H9 (cell line): Measurements from ENCODE around the gene AMZ2. TPM values are rescaled to one million over a fixed set of nuclear protein-coding genes. Genes with fewer than 3 reads are reported as not detected.
"Not testable (repeated sequence)": the region's sequence is repeated elsewhere in the genome, so short reads cannot be mapped to it uniquely, and the experiment has no call there.

ENCODE experiments used
- DNase-seq: peaks from one replicate; pipeline ENCODE4 v3.0.0-alpha.2; 2017
- H2AFZ ChIP-seq: one replicate; pipeline ENCODE4 v1.6.1; 2013; ENCODE audit warnings: mild to moderate bottlenecking, low read length, control low read depth, moderate library complexity
- H2AK5ac ChIP-seq: 2 replicates; pipeline ENCODE4 v1.6.1; 2013; ENCODE audit warnings: low read length, control low read depth, mixed read lengths; ENCODE audit not compliant: insufficient read length
- H2BK120ac ChIP-seq: one replicate; pipeline ENCODE4 v1.6.1; 2013; ENCODE audit warnings: low read depth, mild to moderate bottlenecking, low read length, control low read depth, inconsistent platforms; ENCODE audit not compliant: poor library complexity, severe bottlenecking
- H2BK12ac ChIP-seq: 2 replicates; pipeline ENCODE4 v1.6.1; 2013; ENCODE audit warnings: low read length, control low read depth, mixed read lengths, low read depth; ENCODE audit not compliant: insufficient read length
- H2BK15ac ChIP-seq: 2 replicates; pipeline ENCODE4 v1.6.1; 2013; ENCODE audit warnings: low read depth, low read length, control low read depth
- H2BK20ac ChIP-seq: one replicate; pipeline ENCODE4 v1.6.1; 2013; ENCODE audit warnings: low read depth, mild to moderate bottlenecking, low read length, control low read depth, inconsistent platforms; ENCODE audit not compliant: poor library complexity, severe bottlenecking
- H2BK5ac ChIP-seq: 2 replicates; pipeline ENCODE4 v1.6.1; 2013; ENCODE audit warnings: low read length, control low read depth, mixed read lengths; ENCODE audit not compliant: insufficient read length
- H3K14ac ChIP-seq: 2 replicates; pipeline ENCODE4 v1.6.1; 2013; ENCODE audit warnings: low read length, control low read depth; ENCODE audit not compliant: insufficient read depth
- H3K18ac ChIP-seq: 2 replicates; pipeline ENCODE4 v1.6.1; 2013; ENCODE audit warnings: low read depth, mild to moderate bottlenecking, mixed read lengths, low read length, control low read depth; ENCODE audit not compliant: insufficient read length
- H3K23ac ChIP-seq: 2 replicates; pipeline ENCODE4 v1.6.1; 2013; ENCODE audit warnings: low read length, control low read depth, mixed read lengths, low read depth; ENCODE audit not compliant: insufficient read length
- H3K23me2 ChIP-seq: 2 replicates; pipeline ENCODE4 v1.6.1; 2013; ENCODE audit warnings: low read depth, mild to moderate bottlenecking, mixed read lengths, low read length, control low read depth; ENCODE audit not compliant: insufficient read length, poor library complexity, severe bottlenecking
- H3K27ac ChIP-seq: 2 replicates; pipeline ENCODE4 v1.5.1; 2013; ENCODE audit warnings: low read length, control low read depth, mixed read lengths, low read depth; ENCODE audit not compliant: insufficient read length
- H3K27me3 ChIP-seq: 2 replicates; pipeline ENCODE4 v1.6.1; 2013; ENCODE audit warnings: low read length, control low read depth, inconsistent platforms; ENCODE audit not compliant: insufficient read depth
- H3K4ac ChIP-seq: 2 replicates; pipeline ENCODE4 v1.6.1; 2013; ENCODE audit warnings: low read depth, mild to moderate bottlenecking, control low read depth, inconsistent platforms, low read length, moderate library complexity
- H3K4me1 ChIP-seq: 2 replicates; pipeline ENCODE4 v1.6.1; 2013; ENCODE audit warnings: low read length, control low read depth, inconsistent platforms; ENCODE audit not compliant: insufficient read depth
- H3K4me2 ChIP-seq: 2 replicates; pipeline ENCODE4 v1.6.1; 2013; ENCODE audit warnings: low read length, control low read depth, mixed read lengths; ENCODE audit not compliant: insufficient read length, insufficient read depth
- H3K56ac ChIP-seq: 2 replicates; pipeline ENCODE4 v1.6.1; 2013; ENCODE audit warnings: low read depth, mild to moderate bottlenecking, mixed read lengths, low read length, control low read depth; ENCODE audit not compliant: insufficient read length
- H3K79me1 ChIP-seq: 2 replicates; pipeline ENCODE4 v1.6.1; 2013; ENCODE audit warnings: low read depth, mild to moderate bottlenecking, moderate library complexity, low read length, control low read depth, inconsistent platforms; ENCODE audit not compliant: insufficient read depth, poor library complexity, severe bottlenecking
- H3K79me2 ChIP-seq: 2 replicates; pipeline ENCODE4 v1.6.1; 2013; ENCODE audit warnings: low read length, control low read depth, inconsistent platforms; ENCODE audit not compliant: insufficient read depth
- H3K9ac ChIP-seq: 2 replicates; pipeline ENCODE4 v1.6.1; 2013; ENCODE audit warnings: low read length, control low read depth, mixed read lengths; ENCODE audit not compliant: insufficient read length; ENCODE audit errors: extremely low read depth
- H3K9me3 ChIP-seq: one replicate; pipeline ENCODE4 v1.6.1; 2013; ENCODE audit warnings: low read depth, low read length, inconsistent platforms; ENCODE audit not compliant: control insufficient read depth
- H3T11ph ChIP-seq: one replicate; pipeline ENCODE4 v1.6.1; 2013; ENCODE audit warnings: mild to moderate bottlenecking, low read length, control low read depth, inconsistent platforms
- H4K20me1 ChIP-seq: one replicate; pipeline ENCODE4 v1.6.1; 2013; ENCODE audit not compliant: control insufficient read depth, insufficient read length, insufficient read depth
- H4K5ac ChIP-seq: 2 replicates; pipeline ENCODE4 v1.6.1; 2013; ENCODE audit warnings: low read depth, mild to moderate bottlenecking, mixed read lengths, low read length, control low read depth; ENCODE audit not compliant: insufficient read length
- H4K8ac ChIP-seq: replicated peaks from 2 replicates; pipeline ENCODE4 v1.6.1; 2013; ENCODE audit warnings: low read length, control low read depth, mixed read lengths, low read depth; ENCODE audit not compliant: insufficient read length
- H4K91ac ChIP-seq: 2 replicates; pipeline ENCODE4 v1.6.1; 2013; ENCODE audit warnings: low read depth, mild to moderate bottlenecking, moderate library complexity, mixed read lengths, low read length, control low read depth; ENCODE audit not compliant: insufficient read length
- H3K27ac Mint-ChIP-seq, 3 experiments: 2 replicates in 2 of 3; 3 replicates in 1 of 3; pipeline ENCODE4 v1.8.0; 2020 to 2021; ENCODE audit warnings: mixed read lengths in 3 of 3, mild to moderate bottlenecking in 1 of 3, moderate library complexity in 1 of 3
- H3K27me3 Mint-ChIP-seq: 2 replicates; pipeline ENCODE4 v1.8.0; 2021; ENCODE audit warnings: low read depth, mild to moderate bottlenecking, moderate library complexity, mixed read lengths
- H3K36me3 Mint-ChIP-seq, 3 experiments: 2 replicates in 2 of 3; 3 replicates in 1 of 3; pipeline ENCODE4 v1.8.0; 2020 to 2021; ENCODE audit warnings: low read depth in 3 of 3, mixed read lengths in 3 of 3; ENCODE audit not compliant: insufficient read depth in 1 of 3
- H3K4me1 Mint-ChIP-seq, 2 experiments: 2 replicates each; pipeline ENCODE4 v1.8.0; 2020; ENCODE audit warnings: mixed read lengths in 2 of 2
- H3K4me3 Mint-ChIP-seq, 2 experiments: 2 replicates in 1 of 2; 3 replicates in 1 of 2; pipeline ENCODE4 v1.8.0; 2020 to 2021; ENCODE audit warnings: mild to moderate bottlenecking in 2 of 2, mixed read lengths in 2 of 2, moderate library complexity in 1 of 2
- H3K9me3 Mint-ChIP-seq, 2 experiments: 2 replicates in 1 of 2; 3 replicates in 1 of 2; pipeline ENCODE4 v1.8.0; 2020; ENCODE audit warnings: mild to moderate bottlenecking in 2 of 2, mixed read lengths in 2 of 2, moderate library complexity in 1 of 2
- whole genome bisulfite sequencing: extraction: QIAGEN DNeasy Blood & Tissue Kit; methylation state at CpG from one replicate; pipeline ENCODE4 v1.1.7; 2013; ENCODE audit warnings: missing lambda C conversion rate, low lambda C conversion rate, mixed read lengths; ENCODE audit not compliant: insufficient read length; ENCODE audit errors: extremely low coverage; 5-methylcytosine and 5-hydroxymethylcytosine counted together
- total RNA-seq: library from RNA; stranded (reverse); gene quantifications from 2 replicates; pipeline ENCODE4 v1.2.1, GENCODE V29; 2021
- TF ChIP-seq, protein P1 (sequence below): fragments of 200-600 bp; sonication (generic); conservative IDR thresholded peaks from 3 replicates; pipeline ENCODE4 v1.8.0; 2021; ENCODE audit warnings: antibody characterized with exemption, mild to moderate bottlenecking

AMZ2 gene
- total RNA-seq, 1 experiment from 2014 or later, result 82.6 TPM

DNA sequence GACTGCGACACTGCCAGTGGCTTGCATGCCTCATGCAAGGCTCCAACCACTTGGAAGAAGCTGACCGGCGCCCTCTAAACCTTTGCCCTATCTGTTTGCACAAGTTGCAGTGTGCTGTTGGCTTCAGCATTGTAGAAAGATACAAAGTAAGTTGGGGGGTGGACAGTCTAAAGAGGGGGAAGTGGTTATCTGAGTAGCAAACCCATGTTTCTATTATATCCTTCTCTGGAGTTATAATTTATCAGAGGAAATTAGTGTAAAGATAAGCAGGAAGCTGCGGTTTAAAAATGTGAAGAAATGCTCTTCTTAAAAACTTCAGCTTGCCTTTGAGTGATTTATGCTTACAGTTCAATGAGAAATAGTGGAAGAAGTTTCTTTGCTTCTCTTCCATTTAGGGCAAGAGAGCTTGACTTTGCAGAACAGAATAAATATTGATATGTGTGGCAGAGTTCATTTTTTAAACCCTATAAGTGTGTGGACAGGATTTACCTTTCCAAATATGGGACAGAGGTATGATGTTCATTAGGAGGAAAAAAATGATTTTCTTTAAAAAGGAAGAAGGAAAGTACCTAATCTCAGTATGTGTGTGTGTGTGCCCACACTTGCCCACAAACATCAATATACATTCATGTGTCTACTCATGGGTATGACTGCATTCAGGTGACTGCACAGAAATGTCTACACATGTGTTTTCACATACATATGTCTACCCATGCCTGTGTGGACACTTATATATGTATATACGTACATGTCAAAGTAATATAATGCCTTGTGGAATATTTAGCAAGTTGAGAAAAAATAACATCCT is 8.1 kb downstream of the AMZ2 start:
- no peak overlapping the region for H3K18ac ChIP-seq
- H4K5ac ChIP-seq, result no peak overlapping the region
- WGBS, result no CpG with 5 or more reads among the region's 5 CpGs
- H2BK20ac ChIP-seq, result no peak overlapping the region
- no peaks in the 10 kb centered on the region for H3K79me1 ChIP-seq
- H2BK5ac ChIP-seq, result no peak overlapping the region
- H4K20me1 ChIP-seq, result no peaks in the 10 kb centered on the region
- Mint-ChIP-seq H3K36me3 (peaks cover 13 to 48% (median 40%) of the 10 kb centered on the region in 3 experiments; a peak in 6 of 7 replicates), H3K9me3 (no peaks in the 10 kb centered on the region), H3K27me3 (no peaks in the 10 kb centered on the region; the same call in 1 of the 2 replicates), H3K27ac (no peak overlapping the region; a peak in 1 of 7 replicates), H3K4me1 (peaks cover 13 to 19% of the 10 kb centered on the region in 2 experiments), H3K4me3 (no peak overlapping the region)
- no peak overlapping the region for H2BK12ac ChIP-seq
- H3K79me2 ChIP-seq, result no peaks in the 10 kb centered on the region
- H3K23me2 ChIP-seq, result no peaks in the 10 kb centered on the region
- no peak overlapping the region for H3K27ac ChIP-seq
- no peak overlapping the region for H2AK5ac ChIP-seq
- no peak overlapping the region for H2AFZ ChIP-seq
- H4K91ac ChIP-seq, result no peak overlapping the region
- no peak overlapping the region for H3K9ac ChIP-seq
- H3K27me3 ChIP-seq, result no peaks in the 10 kb centered on the region
- H3K56ac ChIP-seq, result no peak overlapping the region
- H3T11ph ChIP-seq, result no peak overlapping the region
- H3K9me3 ChIP-seq, result no peaks in the 10 kb centered on the region
- no peak overlapping the region for H3K23ac ChIP-seq
- no peak overlapping the region for H3K14ac ChIP-seq
- H4K8ac ChIP-seq, result no peak overlapping the region
- TF ChIP-seq, protein P1, sequence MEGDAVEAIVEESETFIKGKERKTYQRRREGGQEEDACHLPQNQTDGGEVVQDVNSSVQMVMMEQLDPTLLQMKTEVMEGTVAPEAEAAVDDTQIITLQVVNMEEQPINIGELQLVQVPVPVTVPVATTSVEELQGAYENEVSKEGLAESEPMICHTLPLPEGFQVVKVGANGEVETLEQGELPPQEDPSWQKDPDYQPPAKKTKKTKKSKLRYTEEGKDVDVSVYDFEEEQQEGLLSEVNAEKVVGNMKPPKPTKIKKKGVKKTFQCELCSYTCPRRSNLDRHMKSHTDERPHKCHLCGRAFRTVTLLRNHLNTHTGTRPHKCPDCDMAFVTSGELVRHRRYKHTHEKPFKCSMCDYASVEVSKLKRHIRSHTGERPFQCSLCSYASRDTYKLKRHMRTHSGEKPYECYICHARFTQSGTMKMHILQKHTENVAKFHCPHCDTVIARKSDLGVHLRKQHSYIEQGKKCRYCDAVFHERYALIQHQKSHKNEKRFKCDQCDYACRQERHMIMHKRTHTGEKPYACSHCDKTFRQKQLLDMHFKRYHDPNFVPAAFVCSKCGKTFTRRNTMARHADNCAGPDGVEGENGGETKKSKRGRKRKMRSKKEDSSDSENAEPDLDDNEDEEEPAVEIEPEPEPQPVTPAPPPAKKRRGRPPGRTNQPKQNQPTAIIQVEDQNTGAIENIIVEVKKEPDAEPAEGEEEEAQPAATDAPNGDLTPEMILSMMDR, result no peak
- no peak overlapping the region for H3K4me2 ChIP-seq
- no peak overlapping the region for H2BK15ac ChIP-seq
- H3K4ac ChIP-seq, result no peak overlapping the region
- no peak for DNase-seq
- H3K4me1 ChIP-seq, result no peaks in the 10 kb centered on the region
- no peak overlapping the region for H2BK120ac ChIP-seq

DNA sequence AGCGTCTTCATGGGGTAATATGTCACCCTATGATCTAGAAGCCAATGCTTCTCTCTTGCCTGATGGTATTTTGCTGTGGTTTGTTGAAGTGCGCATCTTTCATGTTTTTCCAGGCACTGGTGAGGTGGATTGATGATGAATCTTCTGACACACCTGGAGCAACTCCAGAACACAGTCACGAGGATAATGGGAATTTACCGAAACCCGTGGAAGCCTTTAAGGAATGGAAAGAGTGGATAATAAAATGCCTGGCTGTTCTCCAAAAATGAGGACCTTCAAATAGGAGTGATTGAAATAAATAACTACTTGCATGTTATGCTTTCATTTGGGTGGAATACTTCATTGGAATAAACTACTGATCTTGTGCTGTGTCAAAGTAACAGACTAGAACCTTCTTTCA is 8.9 kb downstream of the AMZ2 start:
- H4K20me1 ChIP-seq, H3K23me2 ChIP-seq: not testable (repeated sequence)

More for the DNA sequence above, 8.9 kb downstream of the AMZ2 start:
- DNase-seq, H4K5ac ChIP-seq, H3K9me3 Mint-ChIP-seq, H4K91ac ChIP-seq, H3T11ph ChIP-seq, H3K56ac ChIP-seq, H2AK5ac ChIP-seq, H3K27me3 ChIP-seq, H3K27me3 Mint-ChIP-seq, H3K23ac ChIP-seq, H3K27ac Mint-ChIP-seq, H4K8ac ChIP-seq, H3K9ac ChIP-seq, H3K18ac ChIP-seq, H3K9me3 ChIP-seq, H2AFZ ChIP-seq, H3K4ac ChIP-seq, H3K27ac ChIP-seq, H3K14ac ChIP-seq, H2BK120ac ChIP-seq, H3K79me2 ChIP-seq, H3K4me1 ChIP-seq, H3K79me1 ChIP-seq, H3K4me2 ChIP-seq, H3K4me3 Mint-ChIP-seq, H2BK5ac ChIP-seq, H2BK15ac ChIP-seq, H2BK12ac ChIP-seq, H2BK20ac ChIP-seq: not testable (repeated sequence)
- peaks cover 13 to 19% of the 10 kb centered on the region in 2 experiments for H3K4me1 Mint-ChIP-seq
- peaks cover 13 to 42% (median 38%) of the 10 kb centered on the region in 3 experiments; a peak in 6 of 7 replicates for H3K36me3 Mint-ChIP-seq
- no CpG with 5 or more reads among the region's 5 CpGs for WGBS
